Measurements from ENCODE around the gene PLCH2.
"Not testable (repeated sequence)": the region's sequence is repeated elsewhere in the genome, so short reads cannot be mapped to it uniquely, and the experiment has no call there.

Gene PLCH2

DNA sequence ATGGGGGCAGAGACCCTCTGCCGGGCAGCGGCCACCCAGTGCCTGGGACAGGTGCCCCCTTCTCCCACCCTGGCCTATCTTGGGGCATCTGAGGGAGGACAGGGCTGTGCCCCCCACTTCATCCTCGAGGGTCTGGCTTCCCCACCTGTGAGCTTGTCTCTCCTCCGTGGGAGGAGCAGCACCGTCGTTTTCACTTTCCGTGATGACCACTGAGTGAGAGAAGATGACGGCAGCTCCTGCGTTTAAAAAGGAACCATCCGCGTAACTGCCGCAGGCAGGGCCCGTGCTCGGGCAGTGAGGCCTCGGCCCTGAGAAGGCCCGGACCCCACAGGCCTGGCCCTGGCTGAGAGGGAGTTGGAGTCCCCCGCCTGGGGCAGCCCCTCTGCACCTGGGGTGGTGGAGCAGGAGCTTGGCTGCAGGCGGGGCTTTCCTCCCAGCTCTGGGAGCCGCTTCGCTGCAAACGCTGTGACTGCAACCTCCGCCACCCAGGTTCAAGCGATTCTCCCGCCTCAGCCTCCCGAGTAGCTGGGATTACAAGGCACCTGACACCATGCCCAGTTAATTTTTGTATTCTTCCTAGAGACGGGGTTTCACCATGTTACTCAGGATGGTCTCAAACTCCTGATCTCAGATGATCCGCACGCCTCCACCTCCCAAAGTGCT, 73.4 kb downstream of the PLCH2 start:
- DNase-seq = not testable (repeated sequence)

DNA sequence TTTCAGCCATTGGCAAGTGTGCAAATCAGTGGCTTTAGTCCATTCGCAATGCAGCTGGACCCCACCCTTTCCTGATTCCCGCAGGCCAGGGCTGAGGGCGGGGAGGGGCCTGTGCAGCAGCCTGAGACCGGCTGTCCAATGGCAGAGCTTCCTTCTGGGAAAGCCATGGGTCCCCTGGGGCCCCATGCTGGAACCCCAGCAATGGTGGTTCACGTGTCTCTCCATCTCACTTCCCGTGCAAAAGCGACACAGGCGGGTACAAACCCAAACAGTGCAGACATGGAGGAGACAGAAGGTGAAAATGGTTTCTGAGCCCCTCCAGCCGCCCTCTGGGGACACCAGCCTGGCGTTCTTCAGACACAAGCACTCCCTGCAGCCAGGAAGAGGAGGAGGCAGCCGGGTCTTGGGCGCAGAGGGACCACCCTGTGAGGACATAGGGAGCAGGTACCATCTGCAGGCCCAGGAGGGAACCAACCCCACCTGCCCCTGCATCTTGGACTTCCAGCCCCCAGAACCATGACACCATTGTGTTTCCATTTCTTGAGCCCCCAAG, 74.3 kb downstream of the PLCH2 start:
- DNase-seq = not testable (repeated sequence)

DNA sequence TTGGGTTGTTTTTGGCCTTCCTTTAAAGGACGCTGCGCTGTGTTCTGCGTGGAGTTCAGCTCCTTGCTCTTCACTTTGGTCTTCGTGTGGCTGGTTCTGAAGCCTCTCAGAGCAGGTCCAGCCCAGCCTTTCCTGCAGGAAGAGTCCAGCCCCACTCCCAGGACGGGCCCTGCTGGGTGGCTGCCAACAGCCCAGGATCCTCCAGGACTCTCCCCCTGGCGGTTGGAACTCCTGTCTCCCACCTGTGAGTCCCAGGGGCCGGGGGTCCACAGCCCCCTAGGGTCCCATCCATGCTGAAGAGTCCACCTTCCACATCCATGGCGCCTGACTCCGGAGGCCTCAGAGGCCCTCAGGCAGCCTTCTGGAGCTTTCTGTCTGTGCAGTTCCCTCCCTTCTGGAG, 75.5 kb downstream of the PLCH2 start:
- DNase-seq = not testable (repeated sequence)

DNA sequence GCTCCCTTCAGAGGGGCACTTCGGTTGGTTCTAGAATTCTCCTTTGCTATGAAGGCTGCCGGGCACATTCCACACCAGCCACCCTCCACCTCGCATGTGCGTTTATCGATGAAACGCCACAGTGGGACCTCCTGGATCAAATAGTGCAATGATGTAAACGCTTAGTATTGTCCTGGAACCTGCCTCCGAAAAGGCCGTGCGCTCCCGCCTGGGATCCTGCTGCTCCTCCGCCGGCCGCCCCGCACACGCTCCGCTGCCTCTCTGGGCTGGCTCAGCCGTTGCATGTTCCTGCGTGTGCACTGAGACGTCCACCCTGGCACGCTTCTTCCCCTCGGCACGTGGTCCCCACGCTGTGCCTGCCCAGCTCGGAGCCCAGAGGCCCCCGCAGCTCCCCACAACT, 76.1 kb downstream of the PLCH2 start:
- DNase-seq = no peak

DNA sequence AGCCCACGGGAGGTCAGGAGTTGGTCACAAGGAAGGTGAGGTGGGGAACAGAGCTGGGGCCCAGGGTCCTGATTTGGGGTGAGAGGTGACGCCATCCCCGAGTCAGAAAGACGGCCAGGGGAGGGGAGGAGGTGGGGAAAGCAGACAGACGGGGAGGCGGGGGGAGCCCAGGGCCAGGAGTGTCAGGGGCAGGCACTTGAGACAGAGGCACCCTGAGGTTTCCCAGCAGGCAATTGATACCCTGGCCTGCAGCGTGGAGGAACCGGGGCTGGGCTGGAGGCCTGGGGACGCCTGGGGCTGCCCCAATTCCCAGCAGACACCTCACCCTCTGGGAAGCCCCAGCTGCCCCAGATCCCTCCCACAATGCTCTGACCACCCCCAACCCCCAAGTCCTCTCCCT, 77.0 kb downstream of the PLCH2 start:
- DNase-seq = not testable (repeated sequence)

DNA sequence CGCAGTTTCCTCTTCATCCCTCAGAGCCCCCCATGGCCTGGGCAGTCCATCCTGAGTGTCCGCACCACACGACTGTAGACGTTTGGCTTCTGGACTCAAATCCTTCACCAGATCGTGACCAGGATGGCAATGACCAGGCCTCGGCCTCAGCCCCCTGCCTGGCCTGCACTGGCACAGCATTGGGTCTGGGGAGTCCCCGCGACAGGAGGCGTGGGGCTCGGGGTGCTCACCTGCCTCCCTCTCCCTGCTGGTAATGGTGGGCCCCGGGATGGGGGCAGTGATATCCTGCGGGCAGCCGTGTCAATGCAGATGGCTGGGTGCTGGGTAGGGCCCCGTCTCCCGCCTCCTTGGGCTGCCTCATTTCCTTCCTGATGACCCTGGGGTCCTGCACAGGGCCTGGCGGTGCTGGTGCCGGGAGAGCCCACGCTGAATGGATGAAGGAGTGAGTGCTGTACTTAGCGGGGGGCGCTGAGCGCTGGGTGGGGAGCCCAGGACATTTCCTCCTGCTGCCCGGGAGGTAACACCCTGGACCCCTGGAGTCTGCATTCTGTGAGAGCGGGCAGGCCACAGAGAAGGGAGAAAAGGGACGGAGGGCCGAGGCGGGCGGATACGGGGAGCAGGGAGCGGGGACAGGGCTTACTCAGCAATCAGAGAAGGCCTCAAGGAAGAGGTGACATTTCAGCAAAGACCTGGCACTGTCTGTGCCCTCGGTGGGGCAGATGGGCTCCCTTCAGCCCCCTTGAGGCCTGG, 78.0 kb downstream of the PLCH2 start:
- DNase-seq = no peak

DNA sequence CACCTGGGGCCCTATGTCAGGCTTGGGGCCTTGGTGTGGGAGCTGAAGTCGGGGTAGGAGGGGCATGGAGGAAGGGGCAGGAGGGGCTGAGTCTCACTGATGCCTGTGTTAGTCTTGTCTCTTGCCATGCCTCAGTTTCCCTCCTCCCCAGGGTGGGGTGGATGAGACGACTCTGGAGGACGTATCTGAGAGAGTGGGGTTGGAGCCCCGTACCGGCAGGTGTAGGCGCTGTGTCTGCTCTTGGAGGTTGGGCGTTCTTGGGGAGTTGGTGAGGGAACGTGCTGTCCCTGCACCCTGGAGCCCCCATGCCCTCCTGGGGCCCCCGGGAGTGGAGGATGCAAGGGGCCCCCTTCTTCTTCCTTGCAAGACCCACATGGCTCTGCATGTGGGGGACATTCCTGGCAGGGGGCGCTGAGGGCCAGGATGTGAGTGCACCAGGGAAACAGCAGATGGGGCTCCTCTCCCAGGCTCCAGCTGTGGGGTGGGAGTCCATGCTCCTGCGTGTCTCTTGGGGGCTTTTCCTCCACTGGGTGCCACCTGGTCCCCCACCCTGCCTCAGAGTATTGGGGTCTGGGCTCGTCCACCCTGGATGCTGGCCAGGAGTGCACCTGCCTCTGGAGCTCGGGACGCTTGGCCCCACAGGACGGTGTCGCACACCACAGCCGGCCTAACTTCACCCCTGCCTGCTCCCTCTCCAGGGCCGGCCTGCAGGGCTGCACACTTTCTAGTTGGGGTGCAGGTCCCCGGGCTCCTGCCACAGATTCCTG, 78.7 kb downstream of the PLCH2 start:
- peak; percentile 36 for DNase-seq
